Measurements from ENCODE around the gene VTI1B. TPM values are rescaled to one million over a fixed set of nuclear protein-coding genes. Genes with fewer than 3 reads are reported as not detected.

VTI1B gene
- total and polyA plus RNA-seq, 12 donors: 52.2 to 108 (median 82.2) TPM

GRCh38 chr14:67668559-67668958 lies 5.9 kb downstream of the VTI1B start:
- Histone ChIP-seq H3K4me1 (replicated peaks in 1 of 2) (peaks cover 15 to 38% of the 10 kb centered on the region in 2 donors), H3K27ac (no peak overlapping the region), H3K27me3 (no peaks in the 10 kb centered on the region), H3K4me3 (no peak overlapping the region), H3K36me3 (replicated peaks in 1 of 2) (no peaks in the 10 kb centered on the region), H3K9me3 (replicated peaks in 1 of 3) (no peaks in the 10 kb centered on the region)
- DNase-seq: no peak
- intact Hi-C loops (cut with DNase I): no loop called here
- TF ChIP-seq, protein P1, sequence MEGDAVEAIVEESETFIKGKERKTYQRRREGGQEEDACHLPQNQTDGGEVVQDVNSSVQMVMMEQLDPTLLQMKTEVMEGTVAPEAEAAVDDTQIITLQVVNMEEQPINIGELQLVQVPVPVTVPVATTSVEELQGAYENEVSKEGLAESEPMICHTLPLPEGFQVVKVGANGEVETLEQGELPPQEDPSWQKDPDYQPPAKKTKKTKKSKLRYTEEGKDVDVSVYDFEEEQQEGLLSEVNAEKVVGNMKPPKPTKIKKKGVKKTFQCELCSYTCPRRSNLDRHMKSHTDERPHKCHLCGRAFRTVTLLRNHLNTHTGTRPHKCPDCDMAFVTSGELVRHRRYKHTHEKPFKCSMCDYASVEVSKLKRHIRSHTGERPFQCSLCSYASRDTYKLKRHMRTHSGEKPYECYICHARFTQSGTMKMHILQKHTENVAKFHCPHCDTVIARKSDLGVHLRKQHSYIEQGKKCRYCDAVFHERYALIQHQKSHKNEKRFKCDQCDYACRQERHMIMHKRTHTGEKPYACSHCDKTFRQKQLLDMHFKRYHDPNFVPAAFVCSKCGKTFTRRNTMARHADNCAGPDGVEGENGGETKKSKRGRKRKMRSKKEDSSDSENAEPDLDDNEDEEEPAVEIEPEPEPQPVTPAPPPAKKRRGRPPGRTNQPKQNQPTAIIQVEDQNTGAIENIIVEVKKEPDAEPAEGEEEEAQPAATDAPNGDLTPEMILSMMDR (IDR thresholded peaks at IDR 0.05): no peak
- no peak for TF ChIP-seq POLR2A (IDR thresholded peaks at IDR 0.05)

DNA sequence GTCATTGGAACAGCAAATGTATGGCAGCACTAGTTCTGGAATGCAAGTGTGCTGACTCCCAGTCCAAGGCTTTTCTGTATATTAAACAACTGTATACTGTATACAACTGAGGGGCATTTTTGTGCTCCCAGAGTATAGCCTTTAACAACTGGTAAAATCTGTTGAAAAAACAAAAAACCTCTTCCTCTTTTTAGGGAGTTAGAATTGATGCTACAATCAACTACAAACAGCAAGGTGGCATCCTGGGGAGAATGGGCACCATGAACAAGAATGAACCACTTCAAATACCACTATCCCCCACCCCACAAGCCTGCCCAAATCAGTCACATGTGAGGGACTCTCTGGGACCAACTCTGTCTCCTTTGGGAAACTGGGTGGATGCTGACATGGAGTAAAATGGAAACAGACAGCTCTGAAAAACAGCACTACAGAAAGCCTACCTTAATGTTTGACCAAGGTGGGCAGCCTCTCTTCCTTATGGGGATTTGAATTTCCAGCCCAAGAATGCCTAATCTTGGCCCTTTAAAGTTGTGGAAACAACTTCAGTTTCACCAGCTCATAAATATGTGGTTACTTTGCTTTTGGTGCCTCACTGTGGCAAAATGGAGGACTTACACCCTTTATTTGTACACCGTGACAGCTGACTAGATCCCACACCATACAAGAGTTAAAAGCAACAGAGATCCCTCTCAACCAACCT lies 7.5 kb downstream of the VTI1B start:
- Histone ChIP-seq H3K27ac (no peak overlapping the region), H3K9me3 (replicated peaks in 1 of 3) (no peaks in the 10 kb centered on the region), H3K4me3 (no peak overlapping the region), H3K36me3 (replicated peaks in 1 of 2) (no peaks in the 10 kb centered on the region), H3K27me3 (no peaks in the 10 kb centered on the region), H3K4me1 (replicated peaks in 1 of 2) (peaks cover 0 to 21% of the 10 kb centered on the region in 2 donors)
- peak; percentile 16 to 63 (median 33) for DNase-seq
- WGBS, 4 donors: 10 to 15% (median 14%) methylated on average over 1 of the region's 1 CpG
- intact Hi-C loops (cut with DNase I): no loop called here
- TF ChIP-seq, protein P1 (IDR thresholded peaks at IDR 0.05): peak; percentile 37 to 85 (median 75)
- TF ChIP-seq POLR2A (IDR thresholded peaks at IDR 0.05): no peak

DNA sequence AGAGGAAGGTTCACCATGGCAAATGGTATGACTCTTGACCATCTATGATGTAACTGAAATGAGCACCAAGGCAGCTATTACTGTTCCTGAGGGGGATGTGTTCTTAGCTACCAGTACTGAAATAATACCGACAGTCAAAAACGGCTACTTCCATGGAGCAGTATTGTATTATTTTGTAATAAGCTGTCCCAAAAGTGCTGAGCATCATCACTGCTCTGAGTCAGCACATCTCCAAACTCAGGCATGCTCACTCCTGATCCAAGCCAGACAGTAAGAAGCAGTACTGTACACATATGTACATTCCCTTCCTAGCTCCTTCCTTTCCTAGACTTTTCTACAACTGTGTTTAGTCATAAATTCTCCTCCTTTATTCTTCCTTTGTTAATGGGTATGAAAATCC lies 8.6 kb downstream of the VTI1B start:
- intact Hi-C loops (cut with DNase I): no loop called here
- 63 to 73% (median 70%) methylated on average over 2 of the region's 2 CpGs for WGBS, 4 donors

GRCh38 chr14:67663633-67664032 lies 10.8 kb downstream of the VTI1B start:
- TF ChIP-seq POLR2A (IDR thresholded peaks at IDR 0.05): no peak
- TF ChIP-seq, protein P1 (IDR thresholded peaks at IDR 0.05): no peak
- Histone ChIP-seq H3K9me3 (replicated peaks in 1 of 3) (no peaks in the 10 kb centered on the region), H3K4me1 (replicated peaks in 1 of 2) (peaks cover 0 to 14% of the 10 kb centered on the region in 2 donors), H3K4me3 (no peak overlapping the region), H3K27me3 (no peaks in the 10 kb centered on the region), H3K27ac (no peak overlapping the region), H3K36me3 (replicated peaks in 1 of 2) (peaks cover 0 to 4% of the 10 kb centered on the region in 2 donors)
- DNase-seq: no peak
- 81 to 89% (median 85%) methylated on average over 4 of the region's 4 CpGs for WGBS, 4 donors
- intact Hi-C loops (cut with DNase I): no loop called here

More for the DNA sequence above, 8.6 kb downstream of the VTI1B start:
- DNase-seq: peak in 1 of 7 donors; percentile 20
- Histone ChIP-seq H3K4me1 (replicated peaks in 1 of 2) (peaks cover 0 to 14% of the 10 kb centered on the region in 2 donors), H3K4me3 (no peak overlapping the region), H3K36me3 (replicated peaks in 1 of 2) (no peaks in the 10 kb centered on the region), H3K27ac (no peak overlapping the region), H3K27me3 (no peaks in the 10 kb centered on the region), H3K9me3 (replicated peaks in 1 of 3) (no peaks in the 10 kb centered on the region)
- TF ChIP-seq, protein P1 (IDR thresholded peaks at IDR 0.05): no peak
- no peak for TF ChIP-seq POLR2A (IDR thresholded peaks at IDR 0.05)
